Measurements from ENCODE around the gene OR56A1.

The OR56A1 gene

GRCh38 chr11:5989203-5989602 lies 41.4 kb downstream of the OR56A1 start:
- DNase-seq (ENCODE audit: low read depth, low spot score) = no peak

GRCh38 chr11:5986885-5987284 lies 43.7 kb downstream of the OR56A1 start, which contains the start of gene OR52L1:
OR52L1 (minus strand) TSS chr11:5986985; CDS start chr11:5986930, 55 bp downstream.
- DNase-seq (ENCODE audit: low read depth, low spot score) = no peak

- DNase-seq (ENCODE audit: low read depth, low spot score) = no peak
These were observed 47.1 kb downstream of the OR56A1 start for GRCh38 chr11:5983443-5983842.

GRCh38 chr11:5973530-5973929 lies 57.0 kb downstream of the OR56A1 start:
- DNase-seq (ENCODE audit: low read depth, low spot score) = no peak

Data from activated naive CD8-positive, alpha-beta T cell treated with anti-CD3 and anti-CD28 coated beads, Interleukin-2, amount 50 U/mL, for 16 hours (primary cell).